NCI-H524 treated with DMSO at 0.1 percent for 48 hours (cell line): ENCODE measurements around the gene SEMA4D.

Experiments used
- DNase-seq: peaks from one replicate; lab custom pipeline; 2025; lab: John Stamatoyannopoulos, UW

Gene SEMA4D, protein sequence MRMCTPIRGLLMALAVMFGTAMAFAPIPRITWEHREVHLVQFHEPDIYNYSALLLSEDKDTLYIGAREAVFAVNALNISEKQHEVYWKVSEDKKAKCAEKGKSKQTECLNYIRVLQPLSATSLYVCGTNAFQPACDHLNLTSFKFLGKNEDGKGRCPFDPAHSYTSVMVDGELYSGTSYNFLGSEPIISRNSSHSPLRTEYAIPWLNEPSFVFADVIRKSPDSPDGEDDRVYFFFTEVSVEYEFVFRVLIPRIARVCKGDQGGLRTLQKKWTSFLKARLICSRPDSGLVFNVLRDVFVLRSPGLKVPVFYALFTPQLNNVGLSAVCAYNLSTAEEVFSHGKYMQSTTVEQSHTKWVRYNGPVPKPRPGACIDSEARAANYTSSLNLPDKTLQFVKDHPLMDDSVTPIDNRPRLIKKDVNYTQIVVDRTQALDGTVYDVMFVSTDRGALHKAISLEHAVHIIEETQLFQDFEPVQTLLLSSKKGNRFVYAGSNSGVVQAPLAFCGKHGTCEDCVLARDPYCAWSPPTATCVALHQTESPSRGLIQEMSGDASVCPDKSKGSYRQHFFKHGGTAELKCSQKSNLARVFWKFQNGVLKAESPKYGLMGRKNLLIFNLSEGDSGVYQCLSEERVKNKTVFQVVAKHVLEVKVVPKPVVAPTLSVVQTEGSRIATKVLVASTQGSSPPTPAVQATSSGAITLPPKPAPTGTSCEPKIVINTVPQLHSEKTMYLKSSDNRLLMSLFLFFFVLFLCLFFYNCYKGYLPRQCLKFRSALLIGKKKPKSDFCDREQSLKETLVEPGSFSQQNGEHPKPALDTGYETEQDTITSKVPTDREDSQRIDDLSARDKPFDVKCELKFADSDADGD

DNA sequence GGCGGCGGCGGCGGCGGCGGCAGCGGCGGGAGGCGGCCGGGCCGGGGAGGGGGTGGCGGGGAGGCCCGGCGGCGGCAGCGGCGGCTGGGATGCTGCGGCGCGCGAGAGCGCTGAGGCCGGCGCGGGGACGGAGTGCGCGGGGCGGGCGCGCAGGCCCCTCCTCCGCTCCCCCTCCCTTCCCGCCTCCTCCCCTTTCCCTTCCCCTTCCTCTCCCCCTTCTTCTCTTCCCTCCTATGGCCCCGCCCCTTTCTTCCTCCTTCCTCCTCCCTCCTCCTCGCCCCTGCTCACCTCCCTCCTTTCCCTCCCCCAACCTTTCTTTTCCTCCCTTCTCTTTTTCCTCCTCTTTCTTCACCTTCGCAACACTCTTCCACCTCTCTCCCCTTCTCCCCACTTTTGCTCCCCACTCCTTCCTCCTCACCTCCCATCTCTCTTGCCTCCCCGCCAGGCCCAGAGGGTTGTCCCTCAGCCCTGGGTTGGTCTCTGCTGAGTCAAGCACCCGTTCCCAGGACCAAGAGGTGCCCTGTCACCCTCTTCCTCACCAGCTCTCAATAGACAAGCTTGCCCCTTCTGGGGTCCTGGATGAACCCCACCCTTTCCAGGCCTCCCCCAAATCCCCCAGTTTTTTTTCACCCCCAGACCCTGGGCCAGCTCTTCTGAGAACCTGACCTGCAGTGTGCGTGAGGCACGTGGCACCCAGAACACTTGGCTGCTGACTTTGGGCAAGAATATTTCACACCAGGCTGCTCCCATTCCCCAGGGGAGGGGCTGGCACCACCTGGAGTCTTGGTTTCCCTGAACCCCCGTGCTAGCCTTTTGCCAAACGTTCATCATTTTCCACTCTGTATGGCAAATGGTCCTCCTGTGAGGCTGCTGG, at the start of gene SEMA4D:
TSS of gene SEMA4D (minus strand) at position 136 of the 874 bp plus-strand sequence. CDS start 92,657 bp downstream, outside the sequence.
- DNase-seq = no peak

DNA sequence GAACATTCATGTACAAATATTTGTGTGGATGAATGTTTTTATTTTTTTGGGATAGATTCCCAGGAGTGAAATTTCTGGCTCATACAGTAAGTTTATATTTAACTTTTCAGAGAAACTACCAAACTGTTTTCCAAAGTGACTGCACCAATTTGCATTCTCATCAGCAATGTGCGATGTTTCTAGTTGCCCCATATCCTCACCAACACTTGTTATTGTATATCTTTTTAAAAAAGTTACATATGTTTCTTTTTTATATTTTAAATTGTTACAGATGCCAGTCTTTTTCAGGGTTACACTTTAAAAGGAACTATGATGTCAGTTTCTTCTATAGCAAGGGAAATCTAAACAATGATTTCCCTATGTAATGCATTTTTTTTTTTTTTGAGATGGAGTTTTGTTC, 49.1 kb upstream of the SEMA4D start:
- no peak for DNase-seq

DNA sequence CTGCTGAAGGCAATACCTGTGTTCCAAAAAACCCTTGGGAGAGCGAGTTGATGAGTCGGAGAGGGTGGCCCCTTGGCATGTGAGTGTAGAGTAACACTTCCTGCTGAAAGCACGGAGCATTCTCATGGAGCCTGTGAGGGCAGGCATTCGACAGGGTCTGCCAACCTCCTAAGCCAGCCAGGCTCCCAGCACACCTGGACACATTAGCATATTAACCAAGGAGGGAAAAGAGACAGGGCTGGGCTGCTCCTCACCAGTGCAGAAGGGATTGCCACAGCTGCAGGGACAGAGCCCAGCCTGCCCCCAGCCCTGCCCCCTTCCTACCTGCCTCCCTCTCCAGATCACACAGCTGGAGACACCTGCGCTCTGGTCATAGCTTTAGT, 46.4 kb upstream of the SEMA4D start:
- DNase-seq = no peak

DNA sequence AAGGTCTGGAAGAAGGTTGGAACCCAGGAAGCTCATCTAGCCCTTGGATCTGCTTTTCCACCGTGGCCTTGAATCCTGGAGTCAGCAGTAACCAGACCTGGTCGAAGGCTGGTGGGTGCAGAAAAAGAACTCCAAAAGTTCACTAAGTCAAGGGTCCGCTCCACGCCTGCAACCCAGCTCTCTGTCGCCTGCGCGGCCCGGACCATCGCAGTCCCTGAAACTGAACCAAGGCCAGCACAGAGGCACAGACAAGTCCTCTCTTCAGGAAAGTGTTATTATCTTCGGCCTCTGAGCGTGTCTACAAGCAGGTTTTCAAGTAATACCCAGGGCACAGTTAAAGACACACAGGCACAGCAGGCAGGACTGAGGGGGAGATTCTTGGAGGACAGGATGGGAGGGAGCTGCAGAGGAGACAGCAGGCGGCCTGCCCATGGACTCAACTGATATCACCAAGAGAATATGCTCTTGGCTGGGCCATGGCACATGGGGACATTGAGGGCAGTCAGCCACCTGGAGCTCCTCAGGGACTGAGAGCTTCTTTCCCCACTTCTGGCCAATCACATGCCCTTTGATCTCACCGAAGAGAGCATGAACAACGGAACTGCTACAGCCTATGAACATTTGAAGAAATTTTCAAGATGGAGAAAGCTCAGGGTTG, 45.8 kb upstream of the SEMA4D start:
- DNase-seq = no peak

DNA sequence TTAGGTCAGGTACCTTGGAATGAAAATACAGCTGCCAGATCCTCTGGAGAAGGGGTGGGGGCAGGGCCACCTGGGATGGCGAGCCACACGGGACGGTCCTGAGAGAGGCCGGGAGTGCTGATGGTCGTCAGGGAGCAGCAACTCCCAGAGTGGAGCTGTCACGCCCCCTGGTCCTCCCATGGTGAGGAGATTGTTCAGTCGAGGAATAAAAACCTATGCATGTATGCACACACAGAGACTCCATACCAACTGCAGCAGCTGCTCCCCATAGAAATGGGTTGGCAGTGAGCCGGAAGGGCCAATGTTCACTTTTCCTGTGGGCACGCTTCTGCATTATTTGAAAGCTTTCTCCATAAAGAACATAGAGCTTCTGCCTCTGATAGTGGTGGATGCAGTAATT, 45.2 kb upstream of the SEMA4D start:
- DNase-seq = no peak

DNA sequence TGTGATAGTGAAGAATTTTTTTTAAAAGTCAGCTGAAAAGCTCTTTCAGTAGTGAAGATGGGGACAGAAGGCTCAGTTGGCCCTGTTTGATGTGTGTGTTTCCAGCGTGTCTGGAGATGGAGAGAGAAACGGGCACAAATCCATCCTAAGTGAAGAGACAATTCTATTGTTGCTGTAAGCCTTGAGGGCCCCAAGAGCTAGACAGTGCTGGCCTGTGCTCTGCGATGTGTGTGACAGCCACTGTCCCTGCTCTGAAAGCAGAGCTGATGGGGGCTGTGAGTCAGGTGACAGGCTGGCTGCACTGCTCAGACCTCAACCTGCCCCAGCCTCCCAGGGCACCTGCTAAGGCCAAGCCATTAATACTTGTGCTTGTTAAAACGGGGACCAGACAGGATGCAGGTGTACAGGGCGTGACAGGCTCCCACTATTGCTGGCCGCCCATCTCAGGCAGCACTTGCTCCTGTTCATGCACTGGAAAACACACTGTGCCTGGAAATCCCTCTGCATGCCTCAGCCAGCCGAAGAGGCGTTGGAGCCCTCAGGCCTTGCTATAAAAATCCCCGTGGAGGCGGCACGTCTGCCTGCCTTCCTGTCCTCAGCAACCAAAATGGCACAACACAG, 44.6 kb upstream of the SEMA4D start:
- no peak for DNase-seq

DNA sequence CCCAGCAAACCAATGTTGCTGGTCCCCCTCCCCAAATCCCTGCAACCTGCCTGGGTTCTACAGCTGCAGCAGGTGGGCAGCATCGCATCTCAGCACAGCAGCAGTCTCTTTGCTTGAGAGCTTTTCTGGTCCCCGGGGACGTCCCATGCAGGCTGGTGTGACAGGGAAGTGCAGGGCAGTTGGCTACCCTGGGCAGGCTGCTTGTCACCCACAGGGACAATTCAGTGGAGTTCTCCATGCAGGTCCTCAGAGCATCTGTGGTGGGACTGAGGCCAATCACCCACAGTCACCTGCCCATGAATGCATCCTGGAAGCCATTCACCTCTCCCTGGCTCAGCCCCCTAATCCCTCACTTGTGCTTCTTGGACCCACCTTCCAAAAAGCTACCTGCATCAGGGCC, 43.9 kb upstream of the SEMA4D start:
- no peak for DNase-seq

DNA sequence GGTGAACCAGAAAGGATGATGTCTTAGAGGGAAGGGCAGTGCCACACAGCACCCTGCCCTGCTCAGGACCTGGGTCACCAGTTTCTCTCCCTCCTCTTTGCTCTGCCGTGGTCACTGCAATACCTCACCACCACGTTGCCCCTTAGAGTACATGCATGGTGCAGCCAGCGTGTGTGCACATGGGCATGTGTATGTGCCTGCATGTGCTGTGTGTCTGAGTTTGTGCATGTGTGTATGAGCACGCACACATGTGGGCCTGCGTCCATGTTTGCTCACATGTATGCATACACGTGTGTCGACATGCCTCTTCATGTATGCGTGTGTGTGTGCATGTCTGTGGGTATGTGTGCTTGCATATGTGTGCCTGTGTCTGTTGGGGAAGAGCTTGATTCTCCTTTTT, 41.5 kb upstream of the SEMA4D start:
- DNase-seq = no peak

DNA sequence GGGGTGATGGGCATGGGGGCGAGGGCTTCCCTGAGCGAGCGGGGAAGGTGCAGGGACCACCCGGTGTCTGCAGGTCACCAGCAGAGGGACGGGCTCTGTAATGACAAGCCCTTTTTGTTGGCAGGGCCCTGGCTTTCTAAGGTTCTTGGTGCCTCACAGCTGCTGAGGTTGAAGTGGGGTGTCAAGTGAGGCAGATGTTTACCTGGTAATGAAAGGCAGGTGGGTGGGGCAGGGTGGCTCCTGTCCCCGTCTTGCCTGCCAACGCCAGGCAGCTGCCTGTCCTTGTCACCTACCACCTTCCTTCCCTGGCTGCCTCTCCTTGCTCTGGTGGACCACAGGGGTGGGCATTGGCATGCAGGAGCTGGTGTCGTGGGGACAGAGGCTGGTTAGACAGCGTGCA, 41.0 kb upstream of the SEMA4D start:
- no peak for DNase-seq

DNA sequence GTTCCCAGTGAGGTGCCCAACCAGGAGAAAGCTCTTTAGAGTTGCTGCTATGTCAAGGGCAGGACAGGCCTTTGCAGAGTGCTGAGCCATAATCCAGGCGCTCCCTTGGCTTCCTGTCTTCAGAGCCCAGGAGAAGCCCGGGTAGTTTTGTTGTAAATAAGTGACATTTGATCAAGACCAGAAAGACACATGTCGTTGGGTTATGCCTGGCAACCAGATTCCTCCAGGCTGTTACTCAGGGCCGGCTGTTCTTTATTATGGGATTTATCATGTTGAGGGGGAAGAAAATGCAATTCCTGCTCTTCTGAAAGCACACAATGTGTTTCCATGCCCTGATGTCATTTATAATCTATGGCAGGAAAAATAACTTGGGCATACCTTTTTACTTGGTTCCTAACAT, 39.3 kb upstream of the SEMA4D start:
- no peak for DNase-seq

DNA sequence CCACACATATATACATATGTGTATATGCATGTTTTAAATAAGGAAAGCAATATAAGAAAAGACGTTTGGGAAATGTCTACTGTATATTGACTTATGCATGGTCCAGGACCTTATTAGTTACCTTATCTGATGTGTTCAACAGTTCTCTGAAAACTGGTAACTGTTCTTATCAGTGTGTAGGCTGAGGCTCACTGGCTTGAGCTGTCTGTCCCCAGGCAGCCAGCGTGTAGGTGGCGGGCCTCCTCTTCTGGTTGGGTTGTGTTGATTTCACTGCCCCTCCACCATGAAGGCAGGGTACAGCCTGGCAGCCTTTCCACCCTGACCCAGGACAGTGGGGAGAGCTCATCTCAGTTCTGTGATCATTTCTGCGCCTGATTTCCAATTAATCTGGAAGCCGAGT, 38.7 kb upstream of the SEMA4D start:
- no peak for DNase-seq

DNA sequence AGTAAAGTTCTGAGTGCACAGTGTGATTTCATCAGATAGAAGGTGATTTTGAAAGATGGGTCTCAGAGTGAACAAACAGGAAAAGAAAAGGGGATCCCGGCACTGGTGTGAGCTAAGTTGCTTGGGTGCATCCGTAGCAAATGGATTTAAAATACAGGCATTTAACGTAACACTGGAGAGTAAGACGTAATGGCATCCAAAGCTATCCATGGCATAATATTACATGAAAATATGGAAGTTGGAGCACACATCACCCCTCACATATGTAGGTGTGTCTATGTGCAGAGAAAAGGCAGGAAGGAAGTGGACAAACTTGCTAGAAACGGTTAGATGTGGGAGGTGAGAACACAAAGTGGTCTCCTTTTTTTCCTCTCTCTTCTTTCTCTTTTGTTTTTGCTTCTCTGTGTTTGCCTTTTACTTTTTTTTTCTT, 38.2 kb upstream of the SEMA4D start:
- DNase-seq = no peak

DNA sequence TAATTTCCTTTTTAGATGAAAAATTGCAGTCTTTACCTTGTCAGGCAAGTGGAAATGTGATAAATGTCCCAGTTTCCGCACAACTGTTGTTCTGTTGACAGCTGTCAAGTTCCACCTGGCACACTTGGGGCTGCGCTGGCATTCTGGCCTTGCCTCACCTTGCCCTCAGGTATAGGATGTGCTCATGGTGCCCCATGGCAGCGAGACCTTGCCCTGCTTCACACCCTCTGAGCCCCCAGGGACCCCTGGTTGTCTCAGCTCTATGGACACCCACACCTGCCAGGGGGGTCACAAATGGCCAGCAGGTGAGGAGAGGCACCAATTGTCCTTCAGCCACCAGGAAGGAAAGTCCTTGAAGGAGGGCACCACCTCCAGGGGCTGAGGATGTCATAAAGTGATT, 37.5 kb upstream of the SEMA4D start:
- no peak for DNase-seq

DNA sequence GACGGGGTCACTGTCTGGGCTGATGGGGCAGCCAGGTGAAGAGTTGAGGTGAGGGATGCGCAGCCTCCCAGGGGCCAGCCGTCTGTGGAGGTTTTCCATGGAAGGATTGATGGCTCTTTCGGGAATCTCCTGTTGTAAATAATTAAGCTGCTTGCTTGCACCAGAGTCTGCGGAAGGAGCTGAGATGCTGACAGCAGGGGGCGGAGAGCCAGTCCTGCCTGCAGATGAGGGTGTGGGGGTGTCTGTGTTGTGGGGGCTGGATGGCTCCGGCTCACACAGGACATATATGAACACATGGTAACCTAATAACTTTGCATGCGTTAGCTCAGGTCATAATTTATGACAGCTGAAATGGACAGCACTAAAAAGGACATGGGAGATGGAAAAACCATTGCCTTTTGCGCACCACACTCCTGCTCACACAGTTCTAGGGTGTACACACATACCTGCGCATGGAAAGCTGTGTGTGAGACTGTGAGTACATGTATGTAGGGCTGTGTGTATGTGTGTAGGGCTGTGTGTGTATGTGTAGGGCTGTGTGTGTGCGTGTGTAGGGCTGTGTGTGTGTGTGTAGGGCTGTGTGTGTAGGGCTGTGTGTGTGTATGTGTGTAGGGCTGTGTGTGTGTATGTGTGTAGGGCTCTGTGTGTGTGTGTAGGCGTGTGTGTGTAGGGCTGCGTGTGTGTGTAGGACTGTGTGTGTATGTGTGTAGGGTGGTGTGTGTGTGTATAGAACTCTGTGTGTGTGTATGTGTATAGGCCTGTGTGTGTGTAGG, 36.8 kb upstream of the SEMA4D start:
- no peak for DNase-seq

DNA sequence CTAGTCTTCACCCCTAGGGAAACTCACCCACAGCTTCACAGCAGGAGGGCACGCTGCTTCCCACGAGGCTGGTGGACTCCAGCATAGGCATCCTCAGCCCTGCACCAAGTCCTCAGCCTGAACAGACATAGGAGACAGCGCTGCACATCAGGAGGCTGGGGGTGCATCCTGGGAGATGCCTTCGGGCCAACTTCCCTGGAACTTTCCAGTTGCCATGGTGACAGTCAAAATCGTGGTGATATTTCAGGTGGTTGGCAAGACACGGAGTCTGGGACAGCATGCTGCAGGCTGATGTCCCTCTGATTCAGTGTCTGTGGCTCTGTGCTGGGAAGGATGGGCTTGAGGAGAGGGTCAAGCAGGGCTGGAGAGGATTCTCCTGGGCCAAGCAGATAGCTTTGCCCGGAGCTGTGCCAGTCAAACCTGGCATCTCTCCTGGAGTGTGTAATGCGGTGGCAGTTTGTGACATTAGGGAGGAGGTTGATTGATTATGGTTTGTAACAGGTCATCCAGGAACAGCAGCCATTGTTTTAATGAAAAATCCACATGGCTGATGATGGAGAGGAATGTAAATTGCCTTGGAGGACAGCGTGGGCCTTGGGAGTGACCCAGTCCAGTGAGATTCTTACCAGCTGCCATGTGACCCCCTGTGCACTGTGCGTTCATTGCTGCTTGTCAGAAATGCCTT, 35.6 kb upstream of the SEMA4D start:
- DNase-seq = no peak

DNA sequence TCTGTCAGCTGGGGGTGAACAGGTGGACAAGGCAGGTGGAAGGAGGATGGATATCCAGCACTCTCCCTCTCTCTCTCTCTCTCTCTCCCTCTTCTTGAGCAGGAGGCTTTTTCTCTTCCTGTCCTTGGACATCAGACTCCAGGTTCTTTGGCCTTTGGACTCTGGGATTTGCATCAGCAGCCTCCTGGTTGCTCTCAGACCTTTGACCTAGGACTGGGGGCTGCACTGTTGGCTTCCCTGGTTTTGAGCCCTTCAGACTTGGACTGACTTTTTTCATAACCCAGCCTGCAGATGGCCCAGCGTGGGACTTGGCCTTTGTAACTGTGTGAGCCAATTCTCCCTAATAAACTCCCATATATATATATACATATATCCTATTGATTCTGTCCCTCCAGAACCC, 35.0 kb upstream of the SEMA4D start:
- DNase-seq = no peak

DNA sequence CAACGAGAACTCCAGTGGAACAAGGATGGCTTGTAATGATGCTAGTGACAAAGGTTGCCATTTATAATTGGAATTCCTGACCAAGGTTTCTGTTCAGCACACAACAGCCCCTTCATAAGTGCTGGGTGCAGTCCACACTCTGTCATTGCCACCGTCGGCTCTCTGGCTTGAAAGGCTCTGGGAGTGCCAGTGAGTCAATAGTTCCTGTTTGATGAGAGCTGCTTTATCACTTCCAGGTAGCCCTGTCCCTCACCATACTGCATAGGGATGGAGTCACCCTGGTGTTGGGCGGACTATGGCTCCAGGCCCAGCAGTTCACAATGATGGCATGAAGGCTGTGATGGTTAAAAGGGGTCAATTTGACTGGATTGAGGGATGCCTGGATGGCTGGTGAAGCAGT, 34.6 kb upstream of the SEMA4D start:
- DNase-seq = no peak

DNA sequence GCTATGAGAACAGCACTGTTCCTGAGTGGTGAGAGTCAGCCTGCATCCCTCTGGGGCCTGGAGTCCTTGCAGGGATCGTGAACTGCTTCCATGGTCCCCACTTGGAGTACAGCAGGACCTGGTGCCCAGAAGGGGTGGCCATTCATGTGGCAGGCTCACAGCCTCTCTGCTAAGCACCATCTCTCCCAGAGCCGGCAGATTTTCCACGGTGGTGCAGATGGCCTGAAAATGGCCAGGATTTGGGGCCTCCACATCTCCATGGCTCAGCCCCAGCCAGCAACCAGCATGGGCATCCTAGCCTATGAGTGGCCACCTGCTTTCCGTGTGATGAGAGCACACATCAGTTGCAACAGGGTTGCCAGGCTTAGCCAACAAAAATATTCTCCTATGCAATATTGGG, 33.9 kb upstream of the SEMA4D start:
- DNase-seq = no peak

DNA sequence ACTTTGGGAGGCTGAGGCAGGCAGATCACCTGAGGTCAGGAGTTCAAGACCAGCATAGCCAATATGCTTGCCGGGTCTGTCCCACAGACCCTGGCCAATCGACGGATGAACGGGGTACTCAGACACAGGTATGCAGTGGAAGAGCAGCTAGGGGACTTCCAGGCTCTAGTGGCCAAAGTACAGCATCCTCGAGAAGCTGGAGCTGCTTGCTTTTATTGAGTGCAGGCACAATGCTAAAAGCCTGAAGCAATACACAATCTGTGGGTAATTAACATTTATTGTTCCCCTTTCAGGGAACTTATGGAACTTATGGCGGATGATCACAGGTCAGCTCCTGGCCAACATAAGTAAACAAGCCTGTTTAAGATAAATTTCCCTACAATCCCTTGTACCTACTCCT, 32.8 kb upstream of the SEMA4D start:
- DNase-seq = no peak
